H1 (cell line): Measurements from ENCODE around the gene CYGB. TPM values are rescaled to one million over a fixed set of nuclear protein-coding genes. Genes with fewer than 3 reads are reported as not detected.
A peak's percentile ranks its signal among the peaks of the same experiment; 100 is the strongest.

ENCODE experiments used
- BACH1 ChIP-seq: IDR thresholded peaks from 2 replicates; pipeline ENCODE4 v1.6.1; 2012; ENCODE audit warnings: low read length, improper control_type of control experiment
- CHD7 ChIP-seq: fragments of 300-600 bp; sonication (generic); IDR thresholded peaks from 2 replicates; pipeline ENCODE4 v1.7.1; 2012; ENCODE audit warnings: low read length, moderate library complexity, mild to moderate bottlenecking, inconsistent platforms; ENCODE audit not compliant: insufficient replicate concordance
- E2F6 ChIP-seq: IDR thresholded peaks from 2 replicates; pipeline ENCODE4 v1.6.1; 2012; ENCODE audit warnings: inconsistent platforms
- MAX ChIP-seq: IDR thresholded peaks from 2 replicates; pipeline ENCODE4 v1.6.1; 2012; ENCODE audit warnings: inconsistent platforms
- polyA plus RNA-seq, 7 experiments: library from polyadenylated mRNA; depleted of rRNA in 3 of 7; stranded (reverse) in 5 of 7; unstranded in 2 of 7; fragments of >200 nt in 5 of 7; fragments of 200-250 nt in 2 of 7; gene quantifications; 1 replicate in 5 of 7; 2 replicates in 1 of 7; 4 replicates in 1 of 7; pipeline versions ENCODE4 v1.2.1 to v1.2.3, GENCODE V29; 2011 to 2013; ENCODE audit warnings: missing spikeins in 2 of 7, mixed read lengths in 2 of 7
- total RNA-seq: library from RNA; stranded (reverse); fragmentation: NEBNext Ultra II Directional; extraction: Animal tissue kit (Norgen Biotek cat#: 25700); gene quantifications from 2 replicates; pipeline ENCODE4 v1.2.1, GENCODE V29; 2021

CYGB gene
- total and polyA plus RNA-seq, 2 of the 8 experiments (the other 6 are each of a cell fraction or from before 2014, with no cell fraction given), result 2.7 to 3.7 TPM

- no peak for TF ChIP-seq CHD7
- TF ChIP-seq BACH1, result no peak
- peak; percentile 87 for TF ChIP-seq E2F6
- TF ChIP-seq MAX, result peak; percentile 82
These were observed 31.3 kb upstream of the CYGB start (continued) for GRCh38 chr17:76568811-76569221.
